GM19328 (cell line): ENCODE data around the gene AIRE.

Source experiments
- ATAC-seq: cut with Tn5 transposase; IDR thresholded peaks from one replicate; pipeline ENCODE4 v1.9.1; 2021; ENCODE audit warnings: mild to moderate bottlenecking, moderate library complexity; ENCODE audit not compliant: unreplicated experiment

AIRE gene

GRCh38 chr21:44322621-44323325 is 37.1 kb downstream of the AIRE start:
- ATAC-seq = no peak

DNA sequence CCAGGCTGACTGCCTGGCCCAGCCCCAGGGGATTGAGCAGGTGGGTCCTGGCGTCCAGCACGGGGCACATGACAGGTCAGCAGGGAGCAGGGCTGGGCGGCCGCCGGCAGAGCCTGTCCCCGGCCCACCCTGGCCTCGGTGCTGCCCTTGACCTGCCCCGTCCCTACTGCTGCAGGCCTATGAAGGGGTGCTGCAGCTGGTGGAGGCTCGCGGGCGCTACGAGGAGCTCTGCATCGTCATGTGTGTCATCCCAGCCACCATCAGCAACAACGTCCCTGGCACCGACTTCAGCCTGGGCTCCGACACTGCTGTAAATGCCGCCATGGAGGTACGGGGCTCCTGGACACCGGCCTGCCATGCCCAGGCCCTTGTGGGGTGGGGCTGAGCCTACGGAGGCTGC is 37.9 kb downstream of the AIRE start:
- ATAC-seq = no peak

DNA sequence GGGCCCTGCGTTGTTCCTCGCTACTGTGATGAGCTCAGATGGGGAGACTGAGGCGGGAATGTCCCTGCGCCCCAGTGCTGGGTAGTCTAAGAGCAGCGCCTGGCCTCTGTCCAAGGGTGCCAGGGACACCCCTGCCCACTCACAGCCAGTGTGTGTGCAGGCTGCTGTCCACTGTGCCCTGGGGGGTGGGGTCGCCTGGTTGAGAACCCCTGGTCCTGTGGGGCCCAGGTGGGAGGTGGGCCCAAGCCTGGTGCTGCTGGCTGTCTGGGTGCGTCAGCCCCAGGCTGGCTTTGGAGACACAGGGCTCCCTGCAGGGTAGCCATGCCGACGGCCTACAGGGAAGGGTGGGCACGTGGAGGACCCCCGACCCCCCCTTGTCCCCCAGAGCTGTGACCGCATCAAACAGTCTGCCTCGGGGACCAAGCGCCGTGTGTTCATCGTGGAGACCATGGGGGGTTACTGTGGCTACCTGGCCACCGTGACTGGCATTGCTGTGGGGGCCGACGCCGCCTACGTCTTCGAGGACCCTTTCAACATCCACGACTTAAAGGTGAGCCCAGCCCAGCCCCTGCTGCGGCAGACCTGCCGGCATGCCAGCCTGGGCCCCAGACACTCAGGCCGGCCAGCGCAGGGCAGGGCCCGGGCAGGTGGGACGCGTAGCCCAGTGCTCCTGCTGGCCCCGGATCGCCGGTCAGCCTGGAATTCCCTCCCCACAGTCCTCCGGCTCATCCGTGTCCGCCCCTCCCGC is 38.6 kb downstream of the AIRE start:
- no peak for ATAC-seq

- no peak for ATAC-seq
Observed at GRCh38 chr21:44324854-44325107, 39.1 kb downstream of the AIRE start.

DNA sequence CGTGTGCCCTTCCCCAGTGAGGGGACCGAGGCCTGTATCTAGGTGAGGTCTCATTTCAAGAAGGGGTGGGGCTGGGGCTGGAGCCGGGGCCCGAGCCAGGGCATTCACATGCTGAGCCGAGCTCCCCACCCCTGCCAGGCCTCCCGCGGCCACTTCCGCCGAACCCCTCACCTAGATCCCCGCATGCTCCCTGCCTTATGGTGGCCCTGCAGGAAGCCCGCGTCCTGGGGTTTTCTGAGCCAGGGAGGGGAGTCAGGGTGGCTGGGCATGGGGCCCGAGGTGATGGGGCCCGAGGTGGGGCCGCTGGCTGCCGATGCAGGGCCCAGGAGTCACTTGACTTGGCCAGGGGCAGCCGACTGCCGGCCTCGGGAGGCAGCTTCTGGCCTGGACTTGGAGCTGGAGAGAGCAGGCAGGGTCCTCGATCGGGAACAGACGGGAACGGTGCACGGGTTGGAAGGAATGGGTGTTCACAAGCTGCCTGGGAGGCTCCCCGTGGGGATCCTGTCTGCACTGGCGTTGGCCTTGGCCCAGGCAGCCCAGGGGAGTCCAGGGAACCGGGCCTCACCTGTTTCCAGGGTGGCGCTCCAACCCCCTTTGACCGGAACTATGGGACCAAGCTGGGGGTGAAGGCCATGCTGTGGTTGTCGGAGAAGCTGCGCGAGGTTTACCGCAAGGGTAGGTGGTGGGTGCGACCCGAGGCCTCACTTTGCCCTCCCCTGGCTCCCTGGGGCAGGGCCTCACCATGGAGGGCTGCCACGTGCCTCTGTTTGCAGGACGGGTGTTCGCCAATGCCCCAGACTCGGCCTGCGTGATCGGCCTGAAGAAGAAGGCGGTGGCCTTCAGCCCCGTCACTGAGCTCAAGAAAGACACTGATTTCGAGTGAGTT is 40.0 kb downstream of the AIRE start:
- no peak for ATAC-seq

DNA sequence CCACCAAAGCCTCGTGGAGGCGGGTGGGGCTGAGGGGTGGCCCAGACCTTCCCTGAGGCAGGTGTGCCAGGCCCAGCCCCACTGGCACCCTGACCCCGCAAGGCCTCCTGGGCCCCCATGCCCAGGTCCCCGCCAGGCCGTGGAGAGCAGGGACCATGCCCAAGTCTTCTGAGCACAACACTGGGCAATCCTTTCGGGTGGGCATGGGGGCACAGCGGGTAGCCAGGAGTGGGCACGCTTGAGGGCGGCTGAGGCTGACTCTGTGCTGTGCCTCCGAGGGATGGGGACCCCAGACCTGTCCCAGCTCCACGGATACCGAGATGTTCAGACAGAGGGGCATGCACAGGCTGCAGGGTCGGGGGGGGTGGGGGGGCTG is 40.6 kb downstream of the AIRE start:
- ATAC-seq = no peak

- no peak for ATAC-seq
Observed at GRCh38 chr21:44326716-44327602, 41.3 kb downstream of the AIRE start.

DNA sequence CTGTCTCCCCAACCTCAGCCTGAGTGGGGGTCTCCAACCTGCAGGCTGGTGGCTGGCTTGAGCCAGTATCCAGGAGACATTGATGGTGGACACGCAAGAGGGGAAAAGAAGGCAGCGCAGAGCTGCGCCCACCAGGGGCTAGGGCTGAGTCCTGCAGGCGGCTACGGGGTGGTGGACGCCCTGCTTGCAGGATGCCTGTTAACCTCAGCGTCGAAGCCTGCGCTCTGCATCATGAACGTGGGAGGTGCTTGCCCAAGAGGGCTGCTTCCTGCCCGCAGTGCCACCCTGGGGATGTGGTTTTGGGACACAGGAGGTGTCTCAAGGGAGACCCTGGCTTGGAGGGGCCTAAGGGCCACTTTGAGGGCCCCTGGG is 41.9 kb downstream of the AIRE start:
- ATAC-seq = no peak

DNA sequence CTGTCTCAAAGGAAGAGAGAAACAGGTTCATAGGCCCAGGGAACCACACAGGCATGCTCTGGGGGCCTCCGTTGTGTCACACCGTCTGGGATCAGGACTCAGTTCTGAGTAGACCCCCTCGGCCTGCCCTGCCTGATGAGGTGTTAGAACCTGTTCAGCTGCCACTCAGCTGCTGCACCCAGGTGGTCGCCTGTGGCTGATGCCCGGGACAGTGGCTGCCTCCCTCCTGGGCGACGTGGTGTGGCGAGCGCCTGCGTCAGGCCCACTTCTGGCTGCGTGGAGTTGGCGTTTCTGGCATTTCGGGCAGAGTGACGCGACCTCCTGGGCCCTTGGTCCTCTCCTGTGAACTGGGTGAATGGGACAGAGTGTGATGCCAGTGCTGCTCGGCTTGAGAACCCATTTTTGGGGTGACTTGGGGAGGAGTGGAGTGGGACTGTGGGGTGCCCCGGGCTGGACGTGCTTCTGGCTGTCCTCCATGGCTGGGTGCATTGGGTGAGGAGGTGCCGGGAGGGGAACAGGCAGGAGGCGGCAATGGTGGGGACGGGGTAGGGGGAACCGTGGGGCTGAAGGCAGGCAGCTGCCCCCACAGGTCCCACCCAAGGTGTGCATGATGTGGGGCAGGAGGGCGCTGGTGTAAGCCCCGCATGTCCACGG is 42.7 kb downstream of the AIRE start:
- ATAC-seq = no peak

DNA sequence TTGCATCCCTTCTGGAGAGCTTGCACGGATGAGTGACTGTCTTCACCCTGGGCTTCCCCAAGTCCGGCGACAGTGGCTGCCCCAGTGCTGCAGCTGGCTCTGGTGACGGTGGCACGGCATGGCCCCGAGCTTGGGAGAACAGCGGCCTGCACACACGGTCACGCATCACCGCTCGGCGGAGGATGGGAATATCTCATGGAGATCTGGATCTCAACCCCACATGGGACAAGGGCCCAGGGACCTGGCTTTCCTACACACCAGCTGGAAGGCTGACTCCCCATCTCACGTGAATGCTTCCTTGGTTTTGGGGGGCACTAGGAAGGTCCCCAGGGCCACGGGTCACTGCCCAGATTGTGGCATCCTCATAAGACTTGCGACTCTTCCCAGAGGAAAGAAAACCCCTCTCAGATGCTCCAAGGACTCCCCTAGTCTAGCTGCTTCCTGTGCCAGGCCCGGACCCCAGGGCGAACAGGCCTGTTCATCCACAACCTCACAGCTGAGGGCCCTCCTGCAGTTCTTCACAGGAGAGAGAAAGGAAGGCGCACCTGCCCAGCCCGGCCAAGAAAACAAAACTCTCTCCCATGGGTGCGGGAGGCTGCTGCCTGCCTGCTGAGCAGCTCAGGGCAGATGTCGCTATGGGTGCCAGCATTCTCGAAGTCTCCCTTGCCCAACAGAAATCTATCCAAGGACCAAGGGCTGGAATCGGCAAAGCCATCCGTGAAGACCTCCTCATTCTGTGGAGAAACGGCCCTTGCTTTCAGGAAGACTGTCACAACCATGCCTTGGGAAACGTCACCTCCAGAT is 43.6 kb downstream of the AIRE start:
- ATAC-seq = no peak

GRCh38 chr21:44329971-44330681 is 44.5 kb downstream of the AIRE start:
- ATAC-seq = no peak

- ATAC-seq = no peak
Observed at GRCh38 chr21:44330698-44331097, 45.0 kb downstream of the AIRE start.

GRCh38 chr21:44331209-44331608 is 45.5 kb downstream of the AIRE start:
- ATAC-seq = no peak

DNA sequence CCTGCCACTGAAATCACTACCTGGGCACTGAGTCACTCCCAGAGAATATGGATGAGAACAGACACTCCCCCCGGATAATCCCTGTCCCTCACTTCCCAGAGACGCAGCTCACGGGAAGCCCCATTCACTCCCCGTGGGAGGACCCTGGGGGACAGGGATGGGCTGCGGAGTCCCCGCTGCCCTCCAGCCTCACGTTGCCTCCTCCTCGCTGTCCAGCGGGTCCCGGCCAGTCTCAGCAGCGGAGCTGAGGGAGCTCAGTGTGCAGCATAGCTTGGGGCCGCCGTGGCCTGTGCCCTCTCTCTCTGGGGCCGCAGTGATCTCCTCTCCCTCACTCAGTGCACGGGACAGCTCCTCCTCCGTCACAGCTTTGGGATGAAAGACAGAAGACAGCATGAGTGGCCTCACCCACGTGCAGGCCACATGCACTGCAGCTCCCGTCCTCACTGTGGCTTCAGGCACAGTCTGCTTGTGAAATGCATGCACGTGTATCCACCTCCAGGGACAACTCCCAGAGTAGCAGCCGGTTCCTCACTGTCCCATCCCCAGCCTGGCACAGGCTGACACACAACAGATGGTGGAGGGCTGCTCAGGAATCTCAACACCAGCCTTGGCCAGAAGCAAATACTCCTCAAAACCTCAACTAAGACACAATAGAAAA is 46.1 kb downstream of the AIRE start:
- ATAC-seq = no peak

DNA sequence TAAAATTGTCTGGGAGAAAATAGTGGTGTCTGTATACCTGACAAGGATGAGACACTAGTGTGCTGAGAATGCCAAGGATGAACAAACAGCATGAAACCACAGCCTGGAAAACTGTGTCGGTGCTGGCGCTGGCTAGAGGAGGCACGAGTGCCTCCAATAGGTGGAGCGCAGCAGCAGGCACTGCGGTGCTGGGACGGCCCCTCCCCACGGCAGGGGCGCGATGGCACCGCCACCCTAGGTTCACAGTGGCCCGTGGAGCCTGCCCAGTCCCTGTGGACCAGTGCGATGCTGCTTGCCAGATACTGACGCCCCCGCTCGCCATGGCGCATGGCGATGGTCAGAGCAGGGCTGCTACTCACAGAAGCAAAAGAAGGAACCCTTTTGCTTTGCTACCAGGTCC is 46.7 kb downstream of the AIRE start:
- ATAC-seq = no peak

- ATAC-seq = no peak
Observed at GRCh38 chr21:44332965-44333364, 47.3 kb downstream of the AIRE start.

GRCh38 chr21:44333509-44334328 is 48.0 kb downstream of the AIRE start:
- no peak for ATAC-seq
